ENCODE results near the gene ZDHHC11B.
"Not testable (repeated sequence)": the region's sequence is repeated elsewhere in the genome, so short reads cannot be mapped to it uniquely, and the experiment has no call there.

Gene ZDHHC11B

DNA sequence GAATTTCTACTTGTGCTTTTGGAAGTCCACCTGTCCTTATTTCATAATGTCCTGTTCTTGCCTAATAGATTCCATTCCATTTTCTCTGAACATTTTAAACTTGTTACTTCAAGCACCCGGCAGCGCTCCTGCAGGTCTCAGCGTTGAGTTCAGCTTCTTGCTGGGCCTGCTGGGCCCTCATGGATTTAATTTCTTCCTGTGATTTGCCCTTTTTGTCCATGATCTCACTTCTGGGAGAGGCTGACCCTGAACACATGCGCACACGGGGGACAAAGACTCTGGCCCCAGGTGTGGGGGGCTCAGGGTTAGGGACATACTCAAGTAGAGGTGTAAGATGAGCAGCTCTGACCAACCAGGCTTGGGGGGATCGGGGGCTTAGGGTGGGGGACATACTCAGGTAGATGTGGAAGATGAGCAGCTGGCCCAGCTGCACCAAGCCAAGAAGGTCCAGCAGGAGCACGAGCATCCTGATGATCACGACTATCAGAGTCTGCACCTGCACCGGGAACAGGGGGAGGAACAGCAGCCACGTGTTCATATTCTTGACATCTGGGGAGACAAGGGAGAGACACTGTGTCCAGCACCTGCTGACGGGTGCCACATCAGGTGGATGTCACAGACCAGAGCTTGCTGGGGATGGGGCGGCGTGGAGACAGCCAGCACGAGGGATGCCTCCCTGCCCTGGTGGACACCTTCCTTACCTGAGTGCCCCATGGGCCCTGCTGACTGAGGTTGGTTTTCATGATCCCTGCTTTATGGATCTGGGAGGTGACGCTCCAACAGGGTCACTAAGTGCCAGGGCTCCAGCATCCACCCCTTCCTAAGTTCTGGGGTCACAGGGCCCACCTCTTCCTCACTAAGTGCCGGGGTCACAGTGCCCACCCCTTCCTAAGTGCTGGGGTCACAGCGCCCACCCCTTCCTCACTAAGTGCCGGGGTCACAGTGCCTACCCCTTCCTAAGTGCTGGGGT lies 36.2 kb downstream of the ZDHHC11B start:
- H3K27me3 ChIP-seq (ENCODE audit: control insufficient read depth in 5 of 5, insufficient read depth in 4 of 5, low read length in 5 of 5); H3K4me1 ChIP-seq (ENCODE audit: control insufficient read depth in 5 of 5, insufficient read depth in 5 of 5, low read length in 5 of 5); H3K27ac ChIP-seq (ENCODE audit: low read depth, low read length); H3K36me3 ChIP-seq (ENCODE audit: control insufficient read depth in 5 of 5, insufficient read depth in 5 of 5, low read length in 5 of 5); H3K9ac ChIP-seq (ENCODE audit: low read length in 5 of 5); H3K4me3 ChIP-seq (ENCODE audit: low read depth in 1 of 5, low read length in 5 of 5); H3K9me3 ChIP-seq (ENCODE audit: control insufficient read depth in 5 of 5, low read length in 5 of 5): not testable (repeated sequence)

DNA sequence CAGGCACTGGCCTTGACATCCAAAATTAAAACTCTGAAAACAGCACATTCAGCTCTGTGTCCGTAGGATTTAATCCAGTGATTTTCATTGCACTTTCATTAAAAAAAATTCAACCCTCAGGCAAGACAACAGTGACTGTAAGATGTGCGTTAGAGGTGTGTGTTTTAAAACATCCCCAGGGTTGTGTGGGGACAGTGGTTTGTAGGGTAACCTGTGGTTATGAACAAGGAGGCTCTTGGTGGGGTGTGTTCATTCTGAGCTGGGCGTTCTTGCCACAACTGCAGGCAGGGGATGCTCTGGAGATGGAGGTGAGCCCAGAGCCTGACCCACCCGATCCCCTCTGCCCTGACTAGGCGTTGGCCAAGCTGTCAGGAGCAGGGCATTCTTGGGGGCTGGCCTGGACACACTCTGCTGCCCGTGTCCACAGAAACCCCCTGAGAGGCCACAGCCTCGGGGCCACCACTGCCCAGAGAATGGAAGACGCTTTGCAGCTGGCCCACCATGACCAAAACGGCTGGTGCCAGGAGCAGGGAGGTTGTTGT lies 37.2 kb downstream of the ZDHHC11B start:
- H3K9me3 ChIP-seq (ENCODE audit: control insufficient read depth in 5 of 5, low read length in 5 of 5); H3K9ac ChIP-seq (ENCODE audit: low read length in 5 of 5); H3K4me3 ChIP-seq (ENCODE audit: low read depth in 1 of 5, low read length in 5 of 5); H3K36me3 ChIP-seq (ENCODE audit: control insufficient read depth in 5 of 5, insufficient read depth in 5 of 5, low read length in 5 of 5); H3K4me1 ChIP-seq (ENCODE audit: control insufficient read depth in 5 of 5, insufficient read depth in 5 of 5, low read length in 5 of 5); H3K27ac ChIP-seq (ENCODE audit: low read depth, low read length); H3K27me3 ChIP-seq (ENCODE audit: control insufficient read depth in 5 of 5, insufficient read depth in 4 of 5, low read length in 5 of 5): not testable (repeated sequence)

DNA sequence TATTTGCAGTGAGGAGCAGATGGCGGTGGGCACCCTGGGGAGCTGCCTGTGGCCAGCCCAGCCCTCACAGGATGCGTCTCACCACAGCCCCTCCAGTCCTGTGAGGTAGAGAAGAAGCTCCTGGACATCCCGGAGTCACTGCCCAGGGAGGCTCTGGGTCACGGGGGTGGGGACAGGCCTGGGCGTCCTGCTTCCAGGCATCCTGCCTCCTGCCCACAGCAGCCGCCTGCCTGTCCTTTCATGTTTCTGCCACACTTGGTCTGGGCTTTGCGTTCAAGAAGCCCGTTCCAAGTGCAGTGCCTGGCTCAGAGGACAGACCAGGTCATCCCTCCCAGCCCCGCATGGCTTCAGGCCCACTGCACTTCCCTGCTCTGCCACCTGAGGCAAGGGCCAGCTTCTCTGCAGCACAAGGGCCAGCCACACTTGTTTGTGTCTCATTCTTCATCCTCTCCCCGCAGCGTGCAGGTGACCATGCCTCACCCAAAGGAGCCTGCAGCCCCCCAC lies 38.2 kb downstream of the ZDHHC11B start:
- Histone ChIP-seq H3K9ac (ENCODE audit: low read length in 5 of 5) (no peak overlapping the region), H3K9me3 (ENCODE audit: control insufficient read depth in 5 of 5, low read length in 5 of 5) (no peaks in the 10 kb centered on the region), H3K4me1 (ENCODE audit: control insufficient read depth in 5 of 5, insufficient read depth in 5 of 5, low read length in 5 of 5) (no peaks in the 10 kb centered on the region), H3K4me3 (ENCODE audit: low read depth in 1 of 5, low read length in 5 of 5) (no peak overlapping the region), H3K36me3 (ENCODE audit: control insufficient read depth in 5 of 5, insufficient read depth in 5 of 5, low read length in 5 of 5) (peaks cover 0 to 7% (median 0%) of the 10 kb centered on the region in 5 donors), H3K27me3 (ENCODE audit: control insufficient read depth in 5 of 5, insufficient read depth in 4 of 5, low read length in 5 of 5) (no peaks in the 10 kb centered on the region), H3K27ac (ENCODE audit: low read depth, low read length) (no peak overlapping the region)

- not testable (repeated sequence) for H3K4me1 ChIP-seq (ENCODE audit: control insufficient read depth in 5 of 5, insufficient read depth in 5 of 5, low read length in 5 of 5); H3K27me3 ChIP-seq (ENCODE audit: control insufficient read depth in 5 of 5, insufficient read depth in 4 of 5, low read length in 5 of 5); H3K27ac ChIP-seq (ENCODE audit: low read depth, low read length); H3K9me3 ChIP-seq (ENCODE audit: control insufficient read depth in 5 of 5, low read length in 5 of 5); H3K4me3 ChIP-seq (ENCODE audit: low read depth in 1 of 5, low read length in 5 of 5); H3K9ac ChIP-seq (ENCODE audit: low read length in 5 of 5); H3K36me3 ChIP-seq (ENCODE audit: control insufficient read depth in 5 of 5, insufficient read depth in 5 of 5, low read length in 5 of 5)
Measured at GRCh38 chr5:745272-746142, 39.0 kb downstream of the ZDHHC11B start.

- not testable (repeated sequence) for H3K36me3 ChIP-seq (ENCODE audit: control insufficient read depth in 5 of 5, insufficient read depth in 5 of 5, low read length in 5 of 5); H3K27me3 ChIP-seq (ENCODE audit: control insufficient read depth in 5 of 5, insufficient read depth in 4 of 5, low read length in 5 of 5); H3K9me3 ChIP-seq (ENCODE audit: control insufficient read depth in 5 of 5, low read length in 5 of 5)
Measured at GRCh38 chr5:743696-744404, 40.7 kb downstream of the ZDHHC11B start.

GRCh38 chr5:742276-742675 lies 42.3 kb downstream of the ZDHHC11B start:
- H3K27me3 ChIP-seq (ENCODE audit: control insufficient read depth in 5 of 5, insufficient read depth in 4 of 5, low read length in 5 of 5); H3K4me3 ChIP-seq (ENCODE audit: low read depth in 1 of 5, low read length in 5 of 5); H3K27ac ChIP-seq (ENCODE audit: low read depth, low read length); H3K9me3 ChIP-seq (ENCODE audit: control insufficient read depth in 5 of 5, low read length in 5 of 5); H3K4me1 ChIP-seq (ENCODE audit: control insufficient read depth in 5 of 5, insufficient read depth in 5 of 5, low read length in 5 of 5); H3K36me3 ChIP-seq (ENCODE audit: control insufficient read depth in 5 of 5, insufficient read depth in 5 of 5, low read length in 5 of 5); H3K9ac ChIP-seq (ENCODE audit: low read length in 5 of 5): not testable (repeated sequence)

More at GRCh38 chr5:743696-744404, 40.7 kb downstream of the ZDHHC11B start:
- not testable (repeated sequence) for H3K4me3 ChIP-seq (ENCODE audit: low read depth in 1 of 5, low read length in 5 of 5); H3K9ac ChIP-seq (ENCODE audit: low read length in 5 of 5); H3K4me1 ChIP-seq (ENCODE audit: control insufficient read depth in 5 of 5, insufficient read depth in 5 of 5, low read length in 5 of 5); H3K27ac ChIP-seq (ENCODE audit: low read depth, low read length)

GRCh38 chr5:734145-734544 lies 50.4 kb downstream of the ZDHHC11B start:
- not testable (repeated sequence) for H3K27me3 ChIP-seq (ENCODE audit: control insufficient read depth in 5 of 5, insufficient read depth in 4 of 5, low read length in 5 of 5); H3K9ac ChIP-seq (ENCODE audit: low read length in 5 of 5); H3K27ac ChIP-seq (ENCODE audit: low read depth, low read length); H3K9me3 ChIP-seq (ENCODE audit: control insufficient read depth in 5 of 5, low read length in 5 of 5); H3K4me3 ChIP-seq (ENCODE audit: low read depth in 1 of 5, low read length in 5 of 5); H3K4me1 ChIP-seq (ENCODE audit: control insufficient read depth in 5 of 5, insufficient read depth in 5 of 5, low read length in 5 of 5)
- peaks cover 0 to 12% (median 0%) of the 10 kb centered on the region in 5 donors for H3K36me3 ChIP-seq (ENCODE audit: control insufficient read depth in 5 of 5, insufficient read depth in 5 of 5, low read length in 5 of 5)

DNA sequence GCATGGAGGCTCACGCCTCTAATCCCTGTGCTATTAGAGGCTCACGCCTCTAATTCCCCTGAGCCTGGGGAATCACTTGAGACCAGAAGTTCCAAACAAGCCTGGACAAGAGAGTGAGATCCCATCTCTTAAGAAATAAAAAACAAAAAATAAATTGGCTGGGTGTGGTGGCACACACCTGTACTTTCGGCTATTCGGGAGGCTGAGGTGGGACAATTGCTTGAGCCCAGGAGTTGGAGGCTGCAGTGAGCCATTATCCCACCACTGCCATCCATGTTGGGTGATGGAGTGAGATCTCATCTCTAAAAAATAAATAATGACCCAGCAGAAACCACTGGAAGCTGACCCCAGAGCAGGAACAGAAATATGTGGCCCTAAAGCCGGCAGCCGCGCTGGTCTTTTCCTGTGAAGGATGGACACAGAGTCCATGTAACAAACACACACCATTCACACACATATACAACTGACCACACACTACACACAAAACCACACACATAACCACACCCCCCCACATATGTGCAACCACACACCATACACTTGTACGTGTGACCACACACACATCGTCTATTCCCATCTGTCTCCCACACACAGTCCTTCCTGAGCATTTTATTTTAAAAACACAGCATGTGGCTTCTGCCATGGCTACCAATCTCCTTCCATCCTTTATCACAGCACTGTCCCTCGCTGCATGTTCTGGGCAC lies 51.6 kb downstream of the ZDHHC11B start:
- not testable (repeated sequence) for H3K27ac ChIP-seq (ENCODE audit: low read depth, low read length); H3K9ac ChIP-seq (ENCODE audit: low read length in 5 of 5); H3K9me3 ChIP-seq (ENCODE audit: control insufficient read depth in 5 of 5, low read length in 5 of 5); H3K4me3 ChIP-seq (ENCODE audit: low read depth in 1 of 5, low read length in 5 of 5); H3K27me3 ChIP-seq (ENCODE audit: control insufficient read depth in 5 of 5, insufficient read depth in 4 of 5, low read length in 5 of 5); H3K4me1 ChIP-seq (ENCODE audit: control insufficient read depth in 5 of 5, insufficient read depth in 5 of 5, low read length in 5 of 5)
- peaks cover 0 to 12% (median 0%) of the 10 kb centered on the region in 5 donors for H3K36me3 ChIP-seq (ENCODE audit: control insufficient read depth in 5 of 5, insufficient read depth in 5 of 5, low read length in 5 of 5)

GRCh38 chr5:729225-729624 lies 55.3 kb downstream of the ZDHHC11B start:
- H3K27ac ChIP-seq (ENCODE audit: low read depth, low read length); H3K4me3 ChIP-seq (ENCODE audit: low read depth in 1 of 5, low read length in 5 of 5); H3K4me1 ChIP-seq (ENCODE audit: control insufficient read depth in 5 of 5, insufficient read depth in 5 of 5, low read length in 5 of 5); H3K27me3 ChIP-seq (ENCODE audit: control insufficient read depth in 5 of 5, insufficient read depth in 4 of 5, low read length in 5 of 5); H3K9ac ChIP-seq (ENCODE audit: low read length in 5 of 5); H3K9me3 ChIP-seq (ENCODE audit: control insufficient read depth in 5 of 5, low read length in 5 of 5): not testable (repeated sequence)
- peaks cover 0 to 12% (median 0%) of the 10 kb centered on the region in 5 donors for H3K36me3 ChIP-seq (ENCODE audit: control insufficient read depth in 5 of 5, insufficient read depth in 5 of 5, low read length in 5 of 5)
